ENCODE data around the gene MARCHF2. TPM values are rescaled to one million over a fixed set of nuclear protein-coding genes. Genes with fewer than 3 reads are reported as not detected.
A peak's percentile ranks its signal among the peaks of the same experiment; 100 is the strongest.
"Not testable (repeated sequence)": the region's sequence is repeated elsewhere in the genome, so short reads cannot be mapped to it uniquely, and the experiment has no call there.

Gene MARCHF2
- total RNA-seq, 2 donors from 2014 or later: 222 to 270 TPM

DNA sequence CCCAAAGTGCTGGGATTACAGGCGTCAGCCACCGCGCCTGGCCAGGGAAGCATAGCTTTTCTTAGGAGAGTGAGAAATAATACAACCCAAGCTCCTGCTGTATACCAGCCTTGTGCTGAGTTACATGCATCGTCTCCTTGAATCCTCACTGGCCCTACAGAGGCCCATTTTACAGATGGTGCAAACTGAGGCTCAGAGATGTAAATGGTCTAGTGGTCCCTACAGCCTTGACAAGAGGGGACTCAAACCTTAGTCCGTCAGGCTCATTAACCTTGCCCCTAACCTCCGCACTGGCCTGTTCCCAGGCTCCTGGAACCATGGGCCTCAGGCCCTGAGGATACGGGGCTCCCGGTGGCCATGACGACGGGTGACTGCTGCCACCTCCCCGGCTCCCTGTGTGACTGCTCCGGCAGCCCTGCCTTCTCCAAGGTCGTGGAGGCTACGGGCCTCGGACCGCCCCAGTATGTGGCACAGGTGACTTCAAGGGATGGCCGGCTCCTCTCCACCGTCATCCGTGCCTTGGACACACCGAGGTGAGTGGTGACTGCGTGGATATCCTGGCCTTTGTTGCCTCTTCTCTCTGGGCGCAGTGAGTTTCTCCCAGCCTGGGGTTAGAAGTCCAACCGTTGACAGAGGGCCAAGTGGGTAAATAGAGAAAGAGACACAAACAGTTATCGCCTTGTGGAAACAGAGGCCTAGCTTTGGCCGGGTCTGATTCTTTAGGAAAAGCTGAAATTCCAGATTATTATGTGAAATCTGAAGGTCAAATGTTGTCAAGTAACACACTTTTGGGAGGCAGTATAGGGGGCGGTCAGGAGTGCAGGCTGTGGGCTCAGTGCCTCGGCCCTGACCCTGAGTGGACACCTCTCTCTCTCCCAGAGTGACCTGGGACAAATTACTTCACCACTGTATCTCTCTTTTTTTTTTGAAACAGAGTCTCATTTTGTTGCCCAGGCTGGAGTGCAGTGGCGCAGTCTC, 8.7 kb downstream of the MARCHF2 start:
- H3K4me1 ChIP-seq: peaks cover 0 to 42% of the 10 kb centered on the region in 2 donors
- peaks cover 11% of the 10 kb centered on the region for H3K36me3 ChIP-seq
- H3K27ac ChIP-seq: no peak overlapping the region
- H3K9me3 ChIP-seq: no peaks in the 10 kb centered on the region
- DNase-seq (ENCODE audit: low spot score): no peak
- TF ChIP-seq, protein P1, sequence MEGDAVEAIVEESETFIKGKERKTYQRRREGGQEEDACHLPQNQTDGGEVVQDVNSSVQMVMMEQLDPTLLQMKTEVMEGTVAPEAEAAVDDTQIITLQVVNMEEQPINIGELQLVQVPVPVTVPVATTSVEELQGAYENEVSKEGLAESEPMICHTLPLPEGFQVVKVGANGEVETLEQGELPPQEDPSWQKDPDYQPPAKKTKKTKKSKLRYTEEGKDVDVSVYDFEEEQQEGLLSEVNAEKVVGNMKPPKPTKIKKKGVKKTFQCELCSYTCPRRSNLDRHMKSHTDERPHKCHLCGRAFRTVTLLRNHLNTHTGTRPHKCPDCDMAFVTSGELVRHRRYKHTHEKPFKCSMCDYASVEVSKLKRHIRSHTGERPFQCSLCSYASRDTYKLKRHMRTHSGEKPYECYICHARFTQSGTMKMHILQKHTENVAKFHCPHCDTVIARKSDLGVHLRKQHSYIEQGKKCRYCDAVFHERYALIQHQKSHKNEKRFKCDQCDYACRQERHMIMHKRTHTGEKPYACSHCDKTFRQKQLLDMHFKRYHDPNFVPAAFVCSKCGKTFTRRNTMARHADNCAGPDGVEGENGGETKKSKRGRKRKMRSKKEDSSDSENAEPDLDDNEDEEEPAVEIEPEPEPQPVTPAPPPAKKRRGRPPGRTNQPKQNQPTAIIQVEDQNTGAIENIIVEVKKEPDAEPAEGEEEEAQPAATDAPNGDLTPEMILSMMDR (IDR thresholded peaks at IDR 0.05): no peak
- H3K27me3 ChIP-seq: no peaks in the 10 kb centered on the region
- H3K4me3 ChIP-seq: no peak overlapping the region

DNA sequence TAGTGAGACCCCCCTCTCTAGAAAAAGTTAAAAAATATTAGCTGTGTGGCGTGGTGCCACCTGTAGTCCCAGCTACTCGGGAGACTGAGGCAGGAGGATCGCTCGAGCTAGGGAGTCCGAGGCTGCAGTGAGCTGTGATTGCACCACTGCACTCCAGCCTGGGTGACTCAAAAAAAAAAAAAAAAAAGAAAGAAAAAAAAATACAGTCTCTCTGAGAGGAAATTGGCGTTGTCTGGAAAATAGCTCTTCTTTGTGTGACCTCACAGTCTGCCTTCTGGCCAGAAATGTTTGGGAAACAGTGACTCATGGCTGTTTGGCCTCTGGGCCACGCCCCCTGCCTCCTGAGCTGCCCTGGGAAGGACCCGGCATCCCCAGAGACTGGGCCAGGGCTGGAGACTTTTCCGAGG, 10.7 kb downstream of the MARCHF2 start:
- TF ChIP-seq, protein P1 (IDR thresholded peaks at IDR 0.05): no peak
- H3K27ac ChIP-seq: peak overlapping the region; percentile 81
- H3K9me3 ChIP-seq: no peaks in the 10 kb centered on the region
- H3K4me3 ChIP-seq: peak overlapping the region in 1 of 2 donors; percentile 22
- H3K36me3 ChIP-seq: peaks cover 27% of the 10 kb centered on the region
- H3K4me1 ChIP-seq: peaks cover 0 to 22% of the 10 kb centered on the region in 2 donors
- peak; percentile 97 for DNase-seq (ENCODE audit: low spot score)
- no peaks in the 10 kb centered on the region for H3K27me3 ChIP-seq

DNA sequence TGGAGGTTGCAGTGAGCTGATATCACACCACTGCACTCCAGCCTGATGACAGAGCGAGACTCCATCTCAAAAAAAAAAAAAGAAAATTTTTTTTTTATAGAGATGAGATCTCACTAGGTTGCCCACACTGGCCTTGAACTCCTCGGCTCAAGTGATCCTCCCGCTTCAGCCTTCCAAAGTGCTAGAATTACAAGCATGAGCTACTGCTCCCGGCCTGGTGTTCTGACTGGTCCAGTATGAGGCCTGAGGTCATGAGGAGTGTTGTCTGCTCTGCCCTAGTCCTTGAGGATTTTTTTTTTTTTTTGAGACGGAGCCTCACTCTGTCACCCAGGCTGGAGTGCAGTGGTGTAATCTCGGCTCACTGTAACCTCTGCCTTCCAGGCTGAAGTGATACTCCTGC, 12.2 kb downstream of the MARCHF2 start:
- Histone ChIP-seq H3K36me3 (peaks cover 40% of the 10 kb centered on the region), H3K4me1 (peaks cover 0 to 21% of the 10 kb centered on the region in 2 donors), H3K27ac (peak overlapping the region in 1 of 2 donors; percentile 53)
- not testable (repeated sequence) for H3K4me3 ChIP-seq; H3K27me3 ChIP-seq; DNase-seq (ENCODE audit: low spot score); H3K9me3 ChIP-seq

DNA sequence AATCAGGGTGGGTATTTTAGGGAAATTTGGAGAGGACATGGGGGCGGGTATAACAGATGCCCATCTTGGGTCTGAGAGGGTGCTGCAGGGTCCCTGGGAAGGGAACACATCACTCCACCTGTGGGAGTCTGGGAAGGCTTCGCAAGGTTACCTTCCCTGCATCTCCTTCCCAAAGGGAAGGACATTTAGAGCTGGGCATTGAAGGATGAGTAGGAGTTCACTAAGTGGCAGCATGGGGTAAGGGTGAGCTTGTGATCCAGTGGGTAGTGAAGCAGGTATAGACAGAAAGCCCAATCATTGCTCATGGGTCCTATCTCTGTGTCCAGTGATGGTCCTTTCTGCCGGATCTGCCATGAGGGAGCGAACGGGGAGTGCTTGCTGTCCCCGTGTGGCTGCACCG, 13.2 kb downstream of the MARCHF2 start:
- no peak overlapping the region for H3K27ac ChIP-seq
- TF ChIP-seq, protein P1 (IDR thresholded peaks at IDR 0.05): no peak
- H3K9me3 ChIP-seq: no peaks in the 10 kb centered on the region
- H3K36me3 ChIP-seq: peaks cover 48% of the 10 kb centered on the region
- H3K27me3 ChIP-seq: no peaks in the 10 kb centered on the region
- peaks cover 0 to 21% of the 10 kb centered on the region in 2 donors for H3K4me1 ChIP-seq
- no peak overlapping the region for H3K4me3 ChIP-seq
- no peak for DNase-seq (ENCODE audit: low spot score)

DNA sequence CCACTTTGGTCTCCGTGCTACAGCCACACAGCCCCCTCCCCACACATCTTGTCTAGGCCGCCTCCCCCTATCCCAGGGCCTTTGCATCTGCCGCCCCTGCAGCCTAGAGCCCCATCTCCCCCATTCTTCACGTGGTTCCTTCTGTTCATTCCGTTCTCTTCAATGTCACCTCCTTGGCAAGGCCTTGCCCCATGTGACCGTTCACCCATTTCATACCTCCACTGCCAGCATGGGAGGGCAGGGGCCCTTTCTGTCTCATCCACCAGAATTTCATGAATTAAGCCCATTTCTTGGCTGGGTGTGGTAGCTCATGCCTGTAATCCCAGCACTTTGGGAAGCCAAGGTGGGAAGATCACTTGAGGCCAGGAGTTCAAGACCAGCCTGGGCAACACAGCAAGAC, 15.9 kb downstream of the MARCHF2 start:
- Histone ChIP-seq H3K9me3 (no peaks in the 10 kb centered on the region), H3K4me3 (no peak overlapping the region), H3K27me3 (no peaks in the 10 kb centered on the region), H3K4me1 (peaks cover 0 to 14% of the 10 kb centered on the region in 2 donors), H3K27ac (no peak overlapping the region), H3K36me3 (peaks cover 43% of the 10 kb centered on the region)
- TF ChIP-seq, protein P1 (IDR thresholded peaks at IDR 0.05): no peak
- no peak for DNase-seq (ENCODE audit: low spot score)

DNA sequence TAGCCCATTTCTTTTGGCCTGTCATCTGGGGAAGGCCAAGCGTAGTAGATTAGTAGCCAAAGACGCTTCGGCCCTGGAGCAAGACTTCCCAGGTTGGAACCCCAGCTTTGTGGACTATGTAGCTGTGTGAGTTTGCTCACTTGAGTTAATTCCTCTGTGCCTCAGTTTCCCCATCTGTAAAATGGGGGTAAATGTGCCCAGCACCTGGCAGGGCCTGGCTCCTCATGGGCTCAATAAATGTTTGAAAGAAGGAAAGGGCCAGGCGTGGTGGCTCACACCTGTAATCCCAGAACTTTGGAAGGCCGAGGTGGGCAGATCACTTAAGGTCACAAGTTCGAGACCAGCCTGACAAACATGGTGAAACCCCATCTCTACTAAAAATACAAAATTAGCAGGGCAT, 16.7 kb downstream of the MARCHF2 start:
- H3K27me3 ChIP-seq: no peaks in the 10 kb centered on the region
- no peaks in the 10 kb centered on the region for H3K9me3 ChIP-seq
- no peak for DNase-seq (ENCODE audit: low spot score)
- peaks cover 0 to 10% of the 10 kb centered on the region in 2 donors for H3K4me1 ChIP-seq
- no peak overlapping the region for H3K27ac ChIP-seq
- H3K4me3 ChIP-seq: no peak overlapping the region
- TF ChIP-seq, protein P1 (IDR thresholded peaks at IDR 0.05): no peak
- peaks cover 43% of the 10 kb centered on the region for H3K36me3 ChIP-seq

Measured in right atrium auricular region (tissue), 2 donors.